SK-N-SH (cell line): ENCODE data around the gene TMIE. TPM values are rescaled to one million over a fixed set of nuclear protein-coding genes. Genes with fewer than 3 reads are reported as not detected.

ENCODE experiments used
- CTCF ChIA-PET: fragments of 300-600, 350-600 bp; formaldehyde crosslinking; extraction: SDS; loops from one replicate; lab custom pipeline; 2021; lab: Yijun Ruan, JAX
- POLR2A ChIA-PET: fragments of 350-600 bp; sonication (Branson Sonifier 250); formaldehyde crosslinking; extraction: SDS; loops from one replicate; lab custom pipeline; 2020; ENCODE audit warnings: antibody characterized with exemption, inconsistent platforms; lab: Yijun Ruan, JAX
- DNase-seq: peaks from one replicate; pipeline ENCODE4 v3.0.0; 2012
- H2AFZ ChIP-seq: fragments of 200-600 bp; sonication (generic); 2 replicates; pipeline ENCODE4 v1.8.1; 2016; ENCODE audit warnings: antibody characterized with exemption, mild to moderate bottlenecking, low read depth
- H3F3A ChIP-seq: fragments of 200-600 bp; sonication (generic); replicated peaks from 2 replicates; pipeline ENCODE3; 2016; ENCODE audit warnings: antibody characterized with exemption, mild to moderate bottlenecking; ENCODE audit not compliant: insufficient read depth
- H3K27ac ChIP-seq, 2 experiments: fragments of 200-500 bp in 1 of 2; fragments of 200-600 bp in 1 of 2; sonication (Bioruptor generic) in 1 of 2; sonication (generic), shearing (Covaris generic) in 1 of 2; 2 replicates each; pipeline versions ENCODE4 v1.5.1 to v1.6.1; 2014 to 2016; ENCODE audit warnings: low read depth in 2 of 2, inconsistent platforms in 1 of 2, low read length in 1 of 2, mild to moderate bottlenecking in 1 of 2, mixed read lengths in 1 of 2
- H3K27me3 ChIP-seq: fragments of 200-600 bp; sonication (generic), shearing (Covaris generic); 2 replicates; pipeline ENCODE4 v1.6.1; 2016; ENCODE audit warnings: mixed run types; ENCODE audit not compliant: insufficient read depth
- H3K36me3 ChIP-seq, 2 experiments: fragments of 200-500 bp in 1 of 2; fragments of 200-600 bp in 1 of 2; sonication (Bioruptor generic) in 1 of 2; sonication (generic) in 1 of 2; replicated peaks in 1 of 2; 2 replicates each; pipeline versions ENCODE3 to v1.5.1; 2014 to 2016; ENCODE audit warnings: low read length in 1 of 2, mild to moderate bottlenecking in 1 of 2; ENCODE audit not compliant: insufficient read depth in 2 of 2, control insufficient read depth in 1 of 2
- H3K4me1 ChIP-seq, 2 experiments: fragments of 200-500 bp in 1 of 2; fragments of 200-600 bp in 1 of 2; sonication (Bioruptor generic) in 1 of 2; sonication (generic), shearing (Covaris generic) in 1 of 2; 2 replicates each; pipeline versions ENCODE4 v1.5.1 to v1.6.1; 2014 to 2016; ENCODE audit warnings: low read depth in 1 of 2, low read length in 1 of 2, mixed run types in 1 of 2; ENCODE audit not compliant: insufficient read depth in 2 of 2, control insufficient read depth in 1 of 2
- H3K4me2 ChIP-seq: fragments of 200-600 bp; sonication (generic), shearing (Covaris generic); 2 replicates; pipeline ENCODE4 v1.6.1; 2017; ENCODE audit warnings: mixed run types
- H3K4me3 ChIP-seq, 2 experiments: fragments of 200-500 bp in 1 of 2; fragments of 200-600 bp in 1 of 2; sonication (Bioruptor generic) in 1 of 2; sonication (generic), shearing (Covaris generic) in 1 of 2; 2 replicates each; pipeline versions ENCODE4 v1.5.1 to v1.8.1; 2014 to 2016; ENCODE audit warnings: low read depth in 2 of 2, inconsistent platforms in 1 of 2, low read length in 1 of 2, mild to moderate bottlenecking in 1 of 2, mixed read lengths in 1 of 2, moderate library complexity in 1 of 2
- H3K79me2 ChIP-seq: fragments of 200-600 bp; sonication (generic); 2 replicates; pipeline ENCODE4 v1.8.1; 2017; ENCODE audit warnings: mild to moderate bottlenecking; ENCODE audit not compliant: insufficient read depth
- H3K9ac ChIP-seq: fragments of 200-600 bp; sonication (generic); 2 replicates; pipeline ENCODE4 v1.6.1; 2017; ENCODE audit warnings: mixed run types
- H3K9me2 ChIP-seq: fragments of 200-600 bp; sonication (generic); 2 replicates; pipeline ENCODE4 v1.6.1; 2017; ENCODE audit warnings: mixed run types
- H3K9me3 ChIP-seq: fragments of 200-600 bp; sonication (generic); 2 replicates; pipeline ENCODE4 v1.6.1; 2017; ENCODE audit warnings: mixed run types, mild to moderate bottlenecking, moderate library complexity
- H4K20me1 ChIP-seq: fragments of 200-600 bp; sonication (generic); 2 replicates; pipeline ENCODE4 v1.6.1; 2017; ENCODE audit warnings: mild to moderate bottlenecking, mixed run types; ENCODE audit not compliant: insufficient read depth
- CHD2 ChIP-seq: fragments of 150-350 bp; IDR thresholded peaks from 2 replicates; pipeline ENCODE4 v1.6.1; 2018; ENCODE audit warnings: low read length; ENCODE audit not compliant: partially characterized antibody
- CTCF ChIP-seq: fragments of 200-600 bp; sonication (generic); IDR thresholded peaks from 2 replicates; pipeline ENCODE4 v1.6.1; 2017; ENCODE audit warnings: antibody characterized with exemption, mild to moderate bottlenecking, moderate library complexity
- ELF1 ChIP-seq: IDR thresholded peaks from 2 replicates; pipeline ENCODE4 v1.4.0; 2012
- EP300 ChIP-seq, 2 experiments: IDR thresholded peaks; 2 replicates each; pipeline versions ENCODE4 v1.4.0 to v1.6.1; 2012; ENCODE audit warnings: borderline replicate concordance in 1 of 2, low read depth in 1 of 2, low read length in 1 of 2
- EZH2phosphoT487 ChIP-seq: fragments of 200-600 bp; sonication (generic); IDR thresholded peaks from 2 replicates; pipeline ENCODE4 v1.6.1; 2017; ENCODE audit warnings: low read depth, mixed run types, mild to moderate bottlenecking, antibody characterized with exemption, moderate library complexity, borderline replicate concordance
- FOXJ3 ChIP-seq: sonication (generic); formaldehyde crosslinking; IDR thresholded peaks from 2 replicates; pipeline ENCODE4 v1.5.1; 2020; ENCODE audit warnings: mild to moderate bottlenecking, missing genetic modification reagents
- FOXM1 ChIP-seq: IDR thresholded peaks from 2 replicates; pipeline ENCODE4 v1.4.0; 2012; ENCODE audit warnings: low read depth, mild to moderate bottlenecking
- MAX ChIP-seq: IDR thresholded peaks from 2 replicates; pipeline ENCODE4 v1.4.0; 2012; ENCODE audit warnings: low read depth
- MEF2A ChIP-seq: IDR thresholded peaks from 2 replicates; pipeline ENCODE4 v1.4.0; 2012; ENCODE audit warnings: low read depth, borderline replicate concordance
- MXI1 ChIP-seq: IDR thresholded peaks from 2 replicates; pipeline ENCODE4 v1.6.1; 2012; ENCODE audit warnings: mild to moderate bottlenecking, low read depth, low read length, improper control_type of control experiment
- NFIC ChIP-seq: IDR thresholded peaks from 2 replicates; pipeline ENCODE4 v1.4.0; 2012; ENCODE audit warnings: borderline replicate concordance
- PBX3 ChIP-seq: IDR thresholded peaks from 2 replicates; pipeline ENCODE4; 2012
- SMC3 ChIP-seq: IDR thresholded peaks from 2 replicates; pipeline ENCODE4 v1.6.1; 2012; ENCODE audit warnings: low read depth, low read length, improper control_type of control experiment
- USF1 ChIP-seq: IDR thresholded peaks from 2 replicates; pipeline ENCODE4 v1.4.0; 2012; ENCODE audit warnings: low read depth, borderline replicate concordance
- WGBS: methylation state at CpG from one replicate; pipeline ENCODE4 v1.1.6; 2017; ENCODE audit warnings: low lambda C conversion rate; 5-methylcytosine and 5-hydroxymethylcytosine counted together
- polyA plus RNA-seq, 3 experiments: library from polyadenylated mRNA; depleted of rRNA; stranded (reverse); fragments of >200 nt; gene quantifications; 2 replicates each; pipeline ENCODE4 v1.2.3, GENCODE V29; 2012

The TMIE gene
- polyA plus RNA-seq, 1 of the 3 experiments (the other 2 are of a cell fraction): 0.03 TPM

GRCh38 chr3:46664188-46664970, 36.8 kb upstream of the TMIE start:
- Histone ChIP-seq H3K9me3 (no peaks in the 10 kb centered on the region), H4K20me1 (no peaks in the 10 kb centered on the region), H3K79me2 (no peaks in the 10 kb centered on the region), H3K4me1 (peaks cover 0 to 70% of the 10 kb centered on the region in 2 experiments; a peak in 1 of 4 replicates), H3K9me2 (no peaks in the 10 kb centered on the region), H3K9ac (no peak overlapping the region), H3K27ac (peak overlapping the region in 1 of 2 experiments; percentile 16; a peak in 1 of 4 replicates), H3K4me3 (no peak overlapping the region), H2AFZ (no peak overlapping the region), H3K4me2 (no peak overlapping the region), H3K36me3 (no peaks in the 10 kb centered on the region), H3F3A (no peaks in the 10 kb centered on the region), H3K27me3 (no peaks in the 10 kb centered on the region)
- ChIA-PET CTCF (interaction anchor here (0.9 to 5.1 kb wide), 13 partner anchors 10 to 335 kb away, joined by 3 to 54 read pairs (median 6); partner anchors contain the start of genes ALS2CL and TMIE), POLR2A (interaction anchor here (0.9 kb wide), 1 partner anchor 38 kb away, joined by 3 read pairs; no protein-coding TSS in a partner anchor)
- DNase-seq: peak; percentile 4
- TF ChIP-seq ELF1 (no peak), MXI1 (no peak), EZH2phosphoT487 (no peak), CHD2 (no peak), NFIC (no peak), MAX (no peak), PBX3 (no peak), SMC3 (no peak), CTCF (no peak), EP300 (IDR thresholded peaks at IDR 0.05; ENCODE audit: borderline replicate concordance in 1 of 2, low read depth in 1 of 2, low read length in 1 of 2) (no peak), FOXM1 (no peak), USF1 (no peak), MEF2A (no peak), FOXJ3 (CRISPR knock-in tag) (no peak)
- 51% methylated on average over 3 of the region's 6 CpGs for WGBS
